Measurements from ENCODE around the gene VSIG8. TPM values are rescaled to one million over a fixed set of nuclear protein-coding genes. Genes with fewer than 3 reads are reported as not detected.
A peak's percentile ranks its signal among the peaks of the same experiment; 100 is the strongest.

The VSIG8 gene
- total RNA-seq, 8 experiments from 2014 or later: 0.05 to 0.24 (median 0.15) TPM; not detected in 5

DNA sequence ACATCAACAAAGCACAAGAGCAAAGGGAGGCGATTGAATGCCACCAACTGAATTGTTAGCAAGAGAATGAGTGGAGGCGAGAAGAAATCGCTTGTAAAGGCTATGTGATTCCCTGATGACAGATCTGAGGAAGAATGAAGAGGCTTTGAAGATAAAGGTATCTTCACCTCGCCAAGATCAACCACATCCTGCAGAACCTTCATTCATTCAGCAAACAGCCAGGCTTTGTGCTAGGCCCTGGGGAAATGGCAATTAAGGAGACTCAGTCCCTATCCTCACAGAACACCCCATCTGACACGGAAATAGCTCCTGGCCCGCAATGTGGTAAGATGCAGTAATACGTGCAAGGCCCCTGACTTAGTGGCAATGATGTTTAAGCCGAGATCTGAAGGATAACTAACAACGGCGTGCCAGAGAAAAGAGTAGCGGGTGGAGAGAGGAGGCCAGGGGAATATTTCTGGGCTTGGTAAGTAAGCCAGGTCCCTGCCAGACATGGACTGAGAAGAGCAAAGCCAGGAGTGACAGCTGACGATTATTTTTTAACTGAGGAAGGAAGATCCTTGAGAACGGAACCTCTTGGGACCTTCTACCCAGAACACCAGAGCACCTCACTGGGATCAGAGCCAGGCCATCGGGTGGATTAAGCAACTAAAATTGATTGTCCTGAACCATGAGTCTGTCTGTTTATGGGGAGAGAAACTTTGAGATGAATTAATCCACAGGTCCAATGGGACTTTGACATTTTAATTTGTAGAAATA, 4.6 kb upstream of the VSIG8 start:
- no peaks in the 10 kb centered on the region for H3K4me1 ChIP-seq (replicated peaks in 1 of 2)
- H3K4me3 ChIP-seq: no peak overlapping the region
- in situ Hi-C loops (cut with MboI; ENCODE audit: low pct_unique_long_range_greater_than_20kb in 2 of 9, low sequenced_read_pairs in 9 of 9, unreplicated experiment in 9 of 9): no loop called here
- no peak overlapping the region for H3K27ac ChIP-seq
- WGBS, 10 experiments: 67 to 78% (median 73%) methylated on average over 3 to 14 of the region's 14 CpGs; no CpG with 5 or more reads in 1 of the 10 experiments
- no peak for ATAC-seq (replicated peaks in 6 of 8)

GRCh38 chr1:159866066-159866465, 3.6 kb upstream of the VSIG8 start:
- ATAC-seq (replicated peaks in 6 of 8): peak in 1 of 8 experiments; percentile 21
- Histone ChIP-seq H3K27ac (no peak overlapping the region), H3K4me1 (replicated peaks in 1 of 2) (no peaks in the 10 kb centered on the region), H3K4me3 (no peak overlapping the region)
- in situ Hi-C loops (cut with MboI; ENCODE audit: low pct_unique_long_range_greater_than_20kb in 2 of 9, low sequenced_read_pairs in 9 of 9, unreplicated experiment in 9 of 9): no loop called here
- WGBS, 10 experiments: no CpG with 5 or more reads among the region's 1 CpG

DNA sequence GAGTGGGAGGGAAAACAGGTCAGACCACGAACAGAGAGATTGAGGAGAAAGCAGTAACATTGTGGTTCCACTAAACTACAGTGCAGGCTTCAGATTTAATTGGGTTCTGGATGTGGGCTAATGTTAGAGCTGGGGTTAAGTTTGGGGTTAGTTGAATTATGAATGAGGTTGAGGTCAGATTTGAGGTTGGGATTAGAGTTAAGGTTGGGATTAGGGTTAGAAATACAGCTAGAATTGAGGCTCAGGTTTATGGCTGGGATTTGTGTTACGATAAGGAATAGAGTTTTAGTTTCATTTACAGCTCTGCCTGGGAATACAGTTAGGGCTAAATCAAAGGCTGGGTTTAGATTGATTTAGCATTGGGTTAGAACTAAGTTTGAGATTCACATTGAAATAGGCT, 1.8 kb upstream of the VSIG8 start:
- WGBS, 10 experiments: 57 to 100% (median 83%) methylated on average over 1 to 2 of the region's 2 CpGs
- in situ Hi-C loops (cut with MboI; ENCODE audit: low pct_unique_long_range_greater_than_20kb in 2 of 9, low sequenced_read_pairs in 9 of 9, unreplicated experiment in 9 of 9): no loop called here
- no peak overlapping the region for H3K27ac ChIP-seq
- H3K4me1 ChIP-seq (replicated peaks in 1 of 2): peaks cover 0 to 3% of the 10 kb centered on the region in 2 donors
- no peak overlapping the region for H3K4me3 ChIP-seq
- no peak for ATAC-seq (replicated peaks in 6 of 8)

DNA sequence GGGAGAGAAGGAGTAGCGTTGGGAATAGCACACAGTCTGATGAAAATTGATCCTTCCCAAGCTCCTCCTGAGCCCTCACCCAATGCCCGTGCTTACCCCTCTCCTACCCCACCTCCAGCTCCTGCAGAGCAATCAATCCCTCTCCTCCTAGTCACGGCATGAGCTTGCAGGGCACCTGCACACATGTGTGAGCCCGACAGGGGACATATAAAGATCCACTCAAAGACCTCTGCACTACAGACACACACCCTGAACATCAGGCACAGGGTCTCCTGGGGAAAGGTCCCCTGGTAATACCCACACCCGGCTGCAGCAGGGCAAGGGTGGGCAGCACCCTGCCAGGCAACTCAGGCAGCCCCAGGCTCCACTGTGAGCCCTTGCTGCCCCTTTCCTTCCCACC, 426 bp downstream of the VSIG8 start:
- Histone ChIP-seq H3K4me3 (no peak overlapping the region), H3K4me1 (replicated peaks in 1 of 2) (peaks cover 0 to 3% of the 10 kb centered on the region in 2 donors), H3K27ac (no peak overlapping the region)
- in situ Hi-C loops (cut with MboI; ENCODE audit: low pct_unique_long_range_greater_than_20kb in 2 of 9, low sequenced_read_pairs in 9 of 9, unreplicated experiment in 9 of 9): no loop called here
- ATAC-seq (replicated peaks in 6 of 8): no peak
- WGBS, 10 experiments: 36 to 80% (median 48%) methylated on average over 1 to 5 of the region's 5 CpGs; no CpG with 5 or more reads in 5 of the 10 experiments

DNA sequence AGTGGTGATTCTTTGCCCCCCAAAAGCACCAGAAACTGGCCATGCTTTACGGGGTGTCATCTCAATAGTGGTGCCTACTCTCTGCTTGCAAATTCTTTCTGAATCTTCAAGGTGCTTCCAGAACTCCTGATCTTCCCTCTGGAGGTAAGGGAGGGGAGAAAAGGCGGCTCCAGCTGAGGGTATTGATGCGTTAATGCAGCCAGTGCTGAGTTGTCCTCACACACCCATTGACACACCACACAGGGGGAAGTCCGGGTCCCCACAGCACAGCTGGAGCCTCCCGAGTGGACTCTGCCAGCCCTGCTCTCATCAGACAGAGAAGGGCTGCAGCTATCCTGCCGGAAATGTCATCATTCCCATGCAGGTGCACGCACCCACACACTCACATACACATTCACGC, 1.2 kb downstream of the VSIG8 start:
- in situ Hi-C loops (cut with MboI; ENCODE audit: low pct_unique_long_range_greater_than_20kb in 2 of 9, low sequenced_read_pairs in 9 of 9, unreplicated experiment in 9 of 9): no loop called here
- 29 to 67% (median 49%) methylated on average over 1 to 8 of the region's 8 CpGs; no CpG with 5 or more reads in 2 of the 10 experiments for WGBS, 10 experiments
- H3K27ac ChIP-seq: no peak overlapping the region
- H3K4me3 ChIP-seq: no peak overlapping the region
- peak in 4 of 8 experiments; percentile 18 to 42 (median 28) for ATAC-seq (replicated peaks in 6 of 8)
- peaks cover 0 to 3% of the 10 kb centered on the region in 2 donors for H3K4me1 ChIP-seq (replicated peaks in 1 of 2)

- Histone ChIP-seq H3K4me3 (no peak overlapping the region), H3K27ac (no peak overlapping the region), H3K4me1 (replicated peaks in 1 of 2) (peaks cover 0 to 3% of the 10 kb centered on the region in 2 donors)
- 0 to 67% (median 31%) methylated on average over 1 to 3 of the region's 3 CpGs; no CpG with 5 or more reads in 5 of the 10 experiments for WGBS, 10 experiments
- in situ Hi-C loops (cut with MboI; ENCODE audit: low pct_unique_long_range_greater_than_20kb in 2 of 9, low sequenced_read_pairs in 9 of 9, unreplicated experiment in 9 of 9): no loop called here
- peak in 5 of 8 experiments; percentile 7 to 53 (median 27) for ATAC-seq (replicated peaks in 6 of 8)
These were observed 2.0 kb downstream of the VSIG8 start for GRCh38 chr1:159860456-159860855.

- in situ Hi-C loops (cut with MboI; ENCODE audit: low pct_unique_long_range_greater_than_20kb in 2 of 9, low sequenced_read_pairs in 9 of 9, unreplicated experiment in 9 of 9): no loop called here
- 10 to 92% (median 58%) methylated on average over 2 to 5 of the region's 7 CpGs; no CpG with 5 or more reads in 2 of the 10 experiments for WGBS, 10 experiments
These were observed 2.6 kb downstream of the VSIG8 start for GRCh38 chr1:159859767-159860322.

GRCh38 chr1:159857889-159858288, 4.6 kb downstream of the VSIG8 start:
- Histone ChIP-seq H3K27ac (no peak overlapping the region), H3K4me1 (replicated peaks in 1 of 2) (peaks cover 3 to 9% of the 10 kb centered on the region in 2 donors), H3K4me3 (no peak overlapping the region)
- WGBS, 10 experiments: 50 to 90% (median 71%) methylated on average over 2 to 6 of the region's 6 CpGs; no CpG with 5 or more reads in 3 of the 10 experiments
- in situ Hi-C loops (cut with MboI; ENCODE audit: low pct_unique_long_range_greater_than_20kb in 2 of 9, low sequenced_read_pairs in 9 of 9, unreplicated experiment in 9 of 9): no loop called here
- ATAC-seq (replicated peaks in 6 of 8): no peak

More at GRCh38 chr1:159859767-159860322, 2.6 kb downstream of the VSIG8 start:
- ATAC-seq (replicated peaks in 6 of 8): peak in 3 of 8 experiments; percentile 5 to 65 (median 23)
- Histone ChIP-seq H3K4me3 (no peak overlapping the region), H3K27ac (no peak overlapping the region), H3K4me1 (replicated peaks in 1 of 2) (peaks cover 0 to 3% of the 10 kb centered on the region in 2 donors)

GRCh38 chr1:159856576-159856975, 5.9 kb downstream of the VSIG8 start:
- Histone ChIP-seq H3K27ac (no peak overlapping the region), H3K4me1 (replicated peaks in 1 of 2) (peaks cover 3 to 9% of the 10 kb centered on the region in 2 donors), H3K4me3 (no peak overlapping the region)
- 71 to 100% (median 100%) methylated on average over 1 of the region's 1 CpG; no CpG with 5 or more reads in 5 of the 10 experiments for WGBS, 10 experiments
- in situ Hi-C loops (cut with MboI; ENCODE audit: low pct_unique_long_range_greater_than_20kb in 2 of 9, low sequenced_read_pairs in 9 of 9, unreplicated experiment in 9 of 9): no loop called here
- no peak for ATAC-seq (replicated peaks in 6 of 8)

DNA sequence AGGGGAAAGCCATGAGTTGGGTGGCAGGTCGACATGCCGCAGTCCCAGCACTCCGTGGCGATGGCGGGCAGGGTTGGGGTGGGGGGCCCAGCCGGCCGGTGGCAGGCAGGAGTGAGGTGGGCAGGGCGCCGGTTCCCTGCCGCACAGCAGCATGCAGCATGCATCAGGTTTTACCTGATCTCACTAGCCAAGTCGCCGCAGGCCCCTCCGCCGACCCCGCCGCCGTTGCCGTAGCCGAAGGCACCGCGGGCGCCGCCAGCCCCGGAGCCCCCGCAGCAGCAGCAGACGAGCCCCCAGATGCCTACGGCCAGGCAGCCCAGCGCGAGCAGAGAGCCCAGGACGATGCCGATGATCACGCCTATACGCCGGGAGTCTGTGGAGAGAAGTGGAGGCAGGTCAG, 6.7 kb downstream of the VSIG8 start:
- no peak overlapping the region for H3K27ac ChIP-seq
- no peak overlapping the region for H3K4me3 ChIP-seq
- H3K4me1 ChIP-seq (replicated peaks in 1 of 2): peaks cover 3 to 9% of the 10 kb centered on the region in 2 donors
- WGBS, 10 experiments: 94% methylated on average over 3 of the region's 34 CpGs; no CpG with 5 or more reads in 9 of the 10 experiments
- no peak for ATAC-seq (replicated peaks in 6 of 8)
- in situ Hi-C loops (cut with MboI; ENCODE audit: low pct_unique_long_range_greater_than_20kb in 2 of 9, low sequenced_read_pairs in 9 of 9, unreplicated experiment in 9 of 9): no loop called here

DNA sequence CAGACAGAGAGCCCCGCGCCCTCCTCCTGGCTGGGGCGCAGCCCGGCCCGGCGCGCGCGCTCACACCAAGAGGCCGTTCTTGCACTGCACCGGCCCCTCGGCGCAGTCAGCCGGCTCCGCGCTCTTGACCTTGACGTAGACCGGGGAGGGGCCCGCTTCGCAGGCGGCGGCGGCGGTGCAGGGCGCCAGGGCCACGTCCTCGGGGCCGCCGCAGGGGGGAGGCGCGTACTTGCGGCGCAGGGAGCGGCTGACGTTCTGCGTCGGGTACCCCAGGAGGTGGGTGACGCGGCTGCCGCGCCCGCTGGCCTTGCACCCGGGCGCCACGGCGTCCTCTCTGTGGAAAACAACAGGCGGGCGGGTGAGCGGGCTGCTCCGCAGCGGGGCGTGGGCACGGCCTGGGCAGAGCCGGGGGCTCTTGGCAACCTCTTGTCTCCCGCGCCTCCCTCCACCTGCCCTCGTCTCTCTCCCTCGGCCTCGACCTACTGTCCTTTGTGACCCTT, 7.7 kb downstream of the VSIG8 start:
- peak overlapping the region; percentile 29 to 52 (median 39) for H3K4me3 ChIP-seq
- ATAC-seq (replicated peaks in 6 of 8): peak; percentile 88 to 98 (median 91)
- in situ Hi-C loops (cut with MboI; ENCODE audit: low pct_unique_long_range_greater_than_20kb in 2 of 9, low sequenced_read_pairs in 9 of 9, unreplicated experiment in 9 of 9): no loop called here
- 0 to 24% (median 8%) methylated on average over 2 to 11 of the region's 59 CpGs; no CpG with 5 or more reads in 6 of the 10 experiments for WGBS, 10 experiments
- H3K4me1 ChIP-seq (replicated peaks in 1 of 2): peaks cover 3 to 6% of the 10 kb centered on the region in 2 donors
- peak overlapping the region; percentile 85 to 93 for H3K27ac ChIP-seq

DNA sequence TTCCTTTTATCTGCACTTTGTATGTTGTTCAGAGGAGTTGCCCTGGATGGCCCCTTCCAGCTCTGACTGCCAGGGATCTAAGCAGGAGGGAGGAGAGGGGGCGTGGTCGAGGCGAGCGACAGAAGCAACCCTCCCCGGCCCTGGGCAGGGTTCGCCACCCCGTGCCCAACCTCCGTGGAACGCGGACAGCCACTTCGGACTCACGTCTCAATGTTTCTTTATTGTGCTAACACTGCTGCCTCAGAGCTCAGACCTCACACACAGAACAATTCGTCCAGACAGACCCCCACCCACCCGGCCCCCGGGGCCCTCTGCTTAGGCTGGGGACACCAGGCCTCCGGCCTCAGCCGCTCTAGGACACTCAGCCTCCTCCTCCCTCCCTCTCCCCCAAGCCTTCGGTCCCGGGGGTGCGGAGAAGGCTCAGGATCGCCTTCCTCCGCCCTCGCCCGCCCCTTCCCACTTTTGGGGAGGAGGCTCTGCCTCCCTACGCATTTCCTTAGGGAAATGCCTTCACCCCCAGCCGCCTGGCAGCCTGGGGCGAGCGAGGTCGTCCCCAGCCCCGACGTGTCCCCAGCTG, 8.3 kb downstream of the VSIG8 start:
- Histone ChIP-seq H3K4me3 (peak overlapping the region; percentile 29 to 52 (median 39)), H3K27ac (peak overlapping the region; percentile 85 to 93), H3K4me1 (replicated peaks in 1 of 2) (peaks cover 3 to 6% of the 10 kb centered on the region in 2 donors)
- peak; percentile 32 to 70 (median 64) for ATAC-seq (replicated peaks in 6 of 8)
- in situ Hi-C loops (cut with MboI; ENCODE audit: low pct_unique_long_range_greater_than_20kb in 2 of 9, low sequenced_read_pairs in 9 of 9, unreplicated experiment in 9 of 9): no loop called here
- 0 to 2% methylated on average over 4 to 9 of the region's 31 CpGs; no CpG with 5 or more reads in 8 of the 10 experiments for WGBS, 10 experiments
